ENCODE measurements around the gene STRAP.
A peak's percentile ranks its signal among the peaks of the same experiment; 100 is the strongest.

The STRAP gene, protein sequence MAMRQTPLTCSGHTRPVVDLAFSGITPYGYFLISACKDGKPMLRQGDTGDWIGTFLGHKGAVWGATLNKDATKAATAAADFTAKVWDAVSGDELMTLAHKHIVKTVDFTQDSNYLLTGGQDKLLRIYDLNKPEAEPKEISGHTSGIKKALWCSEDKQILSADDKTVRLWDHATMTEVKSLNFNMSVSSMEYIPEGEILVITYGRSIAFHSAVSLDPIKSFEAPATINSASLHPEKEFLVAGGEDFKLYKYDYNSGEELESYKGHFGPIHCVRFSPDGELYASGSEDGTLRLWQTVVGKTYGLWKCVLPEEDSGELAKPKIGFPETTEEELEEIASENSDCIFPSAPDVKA

GRCh38 chr12:15882118-15882971 lies at the start of gene STRAP:
Gene STRAP, plus strand, starts transcription at chr12:15882387. Its CDS starts 321 bp downstream, at chr12:15882708.
- peak within 1 kb of the TSS; percentile 98 for H3K4me3 ChIP-seq (ENCODE audit: low read depth, low read length)
- peak within 1 kb of the TSS; percentile 95 for H3K27ac ChIP-seq
- peaks cover 3% of the 10 kb centered on the region for H3K4me1 ChIP-seq

GRCh38 chr12:15834575-15834974 lies 47.6 kb upstream of the STRAP start:
- no peak overlapping the region for H2AFZ ChIP-seq
- H3K27me3 ChIP-seq (ENCODE audit: control insufficient read depth, insufficient read depth, low read length), result no peaks in the 10 kb centered on the region
- H3K9me3 ChIP-seq (ENCODE audit: control insufficient read depth, low read length), result no peaks in the 10 kb centered on the region
- no peaks in the 10 kb centered on the region for H3K4me1 ChIP-seq
- H3K4me3 ChIP-seq (ENCODE audit: low read depth, low read length), result no peak overlapping the region
- no peaks in the 10 kb centered on the region for H3K36me3 ChIP-seq (ENCODE audit: control insufficient read depth, insufficient read depth, low read length)
- H3K9ac ChIP-seq, result no peak overlapping the region
- no peak overlapping the region for H3K27ac ChIP-seq
- no peak overlapping the region for H3K4me2 ChIP-seq (ENCODE audit: low read length)
- no peaks in the 10 kb centered on the region for H3K79me2 ChIP-seq
- no peak for TF ChIP-seq CTCF (IDR thresholded peaks at IDR 0.05)

More at GRCh38 chr12:15882118-15882971, at the start of gene STRAP:
- H3K9me3 ChIP-seq (ENCODE audit: control insufficient read depth, low read length), result no peaks in the 10 kb centered on the region
- H2AFZ ChIP-seq, result peak within 1 kb of the TSS; percentile 98
- no peaks in the 10 kb centered on the region for H3K27me3 ChIP-seq (ENCODE audit: control insufficient read depth, insufficient read depth, low read length)
- H3K36me3 ChIP-seq (ENCODE audit: control insufficient read depth, insufficient read depth, low read length), result no peaks in the 10 kb centered on the region
- peak within 1 kb of the TSS; percentile 85 for H3K4me2 ChIP-seq (ENCODE audit: low read length)
- peak within 1 kb of the TSS; percentile 78 for H3K9ac ChIP-seq
- peaks cover 39% of the 10 kb centered on the region for H3K79me2 ChIP-seq
- peak; percentile 11 for TF ChIP-seq CTCF (IDR thresholded peaks at IDR 0.05)

DNA sequence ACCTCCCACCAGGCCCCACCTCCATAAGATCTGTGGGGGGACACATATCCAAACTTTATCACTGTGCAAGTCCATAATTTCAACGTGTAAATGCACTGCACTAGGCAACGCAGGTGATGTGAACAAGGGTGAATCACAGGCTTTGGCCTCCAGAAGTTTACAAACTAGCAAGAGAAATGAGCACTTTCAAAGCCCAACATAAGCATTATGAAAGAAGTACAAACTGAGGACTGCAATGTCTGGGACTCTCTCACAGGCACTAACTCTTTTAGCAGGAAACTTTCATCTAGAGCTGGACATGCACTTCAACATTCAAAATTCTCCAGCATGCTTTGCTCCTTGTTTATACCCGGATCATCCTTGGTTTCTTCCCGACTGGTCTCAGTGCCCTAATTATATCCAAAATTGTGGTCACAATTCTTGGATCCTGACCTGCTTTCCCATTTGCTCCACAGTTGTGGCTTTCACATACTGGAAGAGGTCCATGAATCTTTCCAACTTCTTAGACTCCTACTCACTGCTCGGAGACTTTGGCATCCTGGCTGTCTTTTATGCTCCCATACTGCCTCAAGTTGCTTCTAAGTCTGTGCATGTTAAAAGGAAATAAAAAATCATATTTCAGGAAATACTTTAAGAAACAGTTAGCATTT lies 44.9 kb upstream of the STRAP start:
- Histone ChIP-seq H3K4me3 (ENCODE audit: low read depth, low read length) (no peak overlapping the region), H2AFZ (no peak overlapping the region), H3K36me3 (ENCODE audit: control insufficient read depth, insufficient read depth, low read length) (no peaks in the 10 kb centered on the region), H3K4me2 (ENCODE audit: low read length) (no peak overlapping the region), H3K27ac (no peak overlapping the region), H3K79me2 (no peaks in the 10 kb centered on the region), H3K27me3 (ENCODE audit: control insufficient read depth, insufficient read depth, low read length) (no peaks in the 10 kb centered on the region), H3K9me3 (ENCODE audit: control insufficient read depth, low read length) (no peaks in the 10 kb centered on the region), H3K4me1 (no peaks in the 10 kb centered on the region), H3K9ac (no peak overlapping the region)
- TF ChIP-seq CTCF (IDR thresholded peaks at IDR 0.05), result no peak

- Histone ChIP-seq H3K4me1 (no peaks in the 10 kb centered on the region), H3K9me3 (ENCODE audit: control insufficient read depth, low read length) (no peaks in the 10 kb centered on the region), H2AFZ (no peak overlapping the region), H3K4me2 (ENCODE audit: low read length) (no peak overlapping the region), H3K27ac (no peak overlapping the region), H3K27me3 (ENCODE audit: control insufficient read depth, insufficient read depth, low read length) (no peaks in the 10 kb centered on the region), H3K9ac (no peak overlapping the region), H3K36me3 (ENCODE audit: control insufficient read depth, insufficient read depth, low read length) (no peaks in the 10 kb centered on the region), H3K4me3 (ENCODE audit: low read depth, low read length) (no peak overlapping the region), H3K79me2 (no peaks in the 10 kb centered on the region)
- no peak for TF ChIP-seq CTCF (IDR thresholded peaks at IDR 0.05)
Observed at GRCh38 chr12:15839041-15839440, 43.1 kb upstream of the STRAP start.

Measured in parathyroid adenoma (tissue), 2 donors.